ENCODE measurements around the gene ABCA12.

Gene ABCA12

DNA sequence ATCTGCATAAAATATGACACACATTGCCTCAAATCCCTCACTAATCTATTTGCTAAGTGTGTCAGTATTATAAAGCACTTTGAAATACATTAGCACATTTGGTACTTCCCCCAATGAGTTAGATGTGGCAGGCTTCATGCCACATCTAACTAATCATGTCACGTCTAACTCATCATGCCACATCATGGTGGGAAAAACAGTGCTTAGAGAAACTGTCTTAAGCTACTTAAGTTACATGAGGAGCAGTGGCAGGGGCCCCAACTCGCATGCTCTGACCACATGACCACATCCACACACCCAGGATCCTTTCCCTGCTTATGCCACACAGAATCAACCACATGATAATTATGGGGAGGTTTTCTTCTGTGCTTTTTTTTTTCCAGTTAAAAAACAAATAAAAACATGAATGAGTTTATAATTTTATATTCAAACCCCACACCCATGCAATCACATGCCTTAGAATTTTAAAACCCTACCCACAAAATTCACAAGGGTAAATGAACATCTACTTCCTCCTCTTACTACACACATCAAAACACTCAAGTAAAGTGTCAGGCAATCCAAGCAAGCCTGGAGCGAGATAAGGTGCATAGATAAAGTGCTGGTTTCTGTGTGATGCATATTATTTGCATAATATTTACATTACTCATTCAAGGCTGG lies 1.6 kb downstream of the ABCA12 start:
- no peak for DNase-seq (ENCODE audit: low spot score)

DNA sequence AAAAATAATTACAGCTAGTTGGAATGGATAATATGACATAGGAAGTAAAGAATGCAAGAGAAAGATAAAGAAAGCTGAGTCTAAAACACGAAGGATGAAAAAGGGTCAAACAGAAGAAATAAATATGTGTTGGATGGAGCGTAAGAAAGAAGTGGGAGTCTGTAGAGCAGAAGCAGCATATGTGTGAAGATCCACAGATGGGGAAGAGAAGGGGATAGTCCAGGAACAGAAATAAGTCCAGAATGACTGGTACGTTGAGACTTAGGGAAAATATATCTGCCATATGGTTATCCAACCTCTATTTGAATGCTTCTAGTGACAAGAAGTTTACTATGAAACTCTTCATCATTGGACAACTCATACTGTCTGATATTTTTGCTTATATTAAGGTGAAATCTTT lies 18.0 kb downstream of the ABCA12 start:
- DNase-seq (ENCODE audit: low spot score) = no peak

DNA sequence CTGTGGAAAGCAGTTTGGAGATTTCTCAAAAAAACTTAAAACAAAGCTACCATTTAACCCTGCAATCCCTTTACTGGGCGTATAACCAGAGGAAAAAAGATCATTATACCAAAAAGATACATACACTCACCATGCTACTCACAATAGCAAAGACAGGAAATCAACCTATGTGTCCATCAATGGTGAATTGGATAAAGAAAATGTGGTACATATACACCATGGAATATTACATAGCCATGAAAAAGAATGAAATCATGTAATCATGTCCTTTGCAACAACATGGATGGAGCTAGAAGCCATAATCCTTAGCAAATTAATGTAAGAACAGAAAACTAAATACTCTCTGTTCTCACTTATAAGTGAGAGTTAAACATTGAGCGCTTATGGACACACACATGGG lies 18.6 kb downstream of the ABCA12 start:
- DNase-seq (ENCODE audit: low spot score) = no peak

DNA sequence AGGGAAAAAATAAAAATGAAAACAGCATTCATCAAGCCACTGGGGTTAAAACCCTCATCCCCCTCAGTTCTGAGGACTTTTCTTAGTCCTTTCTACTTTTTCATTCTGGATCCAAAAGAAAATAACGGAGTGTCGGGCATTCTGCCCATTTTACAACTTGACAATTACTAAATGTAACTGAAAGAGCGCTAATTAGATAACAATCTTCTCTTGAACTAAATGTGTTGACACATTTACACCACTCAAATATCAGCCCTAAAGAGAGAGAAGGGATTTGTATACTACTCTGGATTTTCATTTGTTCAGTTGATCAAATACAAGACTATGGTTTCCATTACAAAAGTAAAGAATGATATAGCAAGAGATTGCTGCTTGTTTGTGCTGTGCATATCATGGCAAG lies 27.5 kb downstream of the ABCA12 start:
- DNase-seq (ENCODE audit: low spot score) = no peak

DNA sequence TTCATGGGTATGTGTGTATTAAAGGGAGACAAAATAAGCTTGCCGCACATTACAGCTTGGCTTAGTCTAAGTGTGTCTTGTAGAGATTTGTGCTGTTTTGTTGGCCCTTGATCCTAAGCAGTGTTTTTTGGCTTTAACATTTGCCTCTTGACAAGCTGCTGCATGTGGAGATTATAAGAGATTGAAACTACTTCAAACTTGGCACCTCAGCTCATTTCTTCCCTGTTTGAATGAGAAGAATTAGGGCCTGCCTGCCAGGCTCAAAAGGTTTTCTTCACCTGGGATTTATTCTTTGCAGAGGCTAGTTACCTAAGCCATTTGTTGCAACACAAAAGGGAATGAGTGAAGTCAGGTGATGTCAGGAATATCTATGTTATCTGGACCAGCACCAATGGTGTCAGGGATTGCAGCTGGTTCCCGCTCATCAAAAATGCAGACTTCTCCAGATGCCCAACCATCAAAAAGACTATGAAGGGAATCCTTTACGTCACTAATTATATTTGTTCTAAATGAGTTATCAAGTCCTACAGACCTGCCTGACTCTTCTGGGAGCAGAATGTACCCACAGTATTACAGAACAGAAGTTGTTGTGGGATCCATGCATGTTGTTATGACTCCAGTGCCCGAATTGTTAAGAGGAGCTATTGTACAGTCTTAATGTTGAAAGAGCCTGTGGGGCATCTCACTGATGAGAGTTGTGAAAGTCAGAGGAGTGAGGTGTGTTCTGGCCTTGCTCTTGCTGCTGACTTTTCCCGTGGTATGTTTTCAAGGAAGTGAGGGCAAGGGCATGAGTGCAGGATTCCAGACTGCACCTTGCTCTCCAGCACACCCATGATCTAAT lies 31.0 kb downstream of the ABCA12 start:
- DNase-seq (ENCODE audit: low spot score) = no peak

DNA sequence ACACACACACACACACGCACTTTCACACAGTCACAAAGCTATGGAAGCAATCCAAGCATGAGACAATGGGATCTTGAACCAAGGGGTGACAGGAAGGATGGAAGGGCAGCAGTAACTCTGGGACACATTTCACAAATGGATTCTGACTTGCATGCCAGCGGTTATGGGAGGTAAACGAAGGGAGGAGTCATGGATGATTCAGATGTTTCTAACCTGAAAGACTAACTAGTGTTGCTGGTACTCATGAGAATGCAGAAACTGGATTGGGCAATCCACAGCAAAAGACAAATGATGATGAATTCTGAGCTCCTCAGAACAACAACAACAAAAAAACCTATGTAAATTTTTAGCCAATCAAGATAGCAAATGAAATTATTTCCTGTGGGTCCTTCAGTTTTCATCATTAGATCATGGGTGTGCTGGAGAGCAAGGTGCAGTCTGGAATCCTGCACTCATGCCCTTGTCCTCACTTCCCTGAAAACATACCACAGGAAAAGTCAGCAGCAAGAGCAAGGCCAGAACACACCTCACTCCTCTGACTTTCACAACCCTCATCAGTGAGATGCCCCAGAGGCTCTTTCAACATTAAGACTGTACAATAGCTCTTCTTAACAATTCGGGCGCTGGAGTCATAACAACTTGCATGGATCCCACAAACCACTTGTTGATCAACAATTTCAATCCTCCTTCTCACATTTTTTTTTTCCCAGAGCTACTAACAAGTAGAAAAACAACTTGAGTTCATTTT lies 32.6 kb downstream of the ABCA12 start:
- no peak for DNase-seq (ENCODE audit: low spot score)

DNA sequence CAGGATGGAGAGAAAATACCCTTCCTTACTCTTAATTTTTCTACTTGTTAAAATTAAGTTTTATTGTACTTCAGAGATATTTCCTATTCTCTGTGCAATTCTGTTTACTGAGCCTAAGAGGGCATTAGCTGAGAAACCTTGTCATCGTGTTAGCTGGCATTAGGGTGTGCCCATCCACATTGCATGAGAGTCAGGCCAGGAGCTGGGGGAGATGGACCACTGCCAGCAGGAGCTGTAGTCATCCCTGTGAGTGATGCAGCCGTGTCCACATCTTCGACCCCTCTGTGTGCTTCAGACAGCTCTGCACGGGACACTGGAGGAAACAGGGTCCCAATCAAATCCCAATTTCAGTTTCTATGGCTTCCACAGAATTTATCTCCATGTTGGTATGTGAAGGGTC lies 34.2 kb downstream of the ABCA12 start:
- no peak for DNase-seq (ENCODE audit: low spot score)

DNA sequence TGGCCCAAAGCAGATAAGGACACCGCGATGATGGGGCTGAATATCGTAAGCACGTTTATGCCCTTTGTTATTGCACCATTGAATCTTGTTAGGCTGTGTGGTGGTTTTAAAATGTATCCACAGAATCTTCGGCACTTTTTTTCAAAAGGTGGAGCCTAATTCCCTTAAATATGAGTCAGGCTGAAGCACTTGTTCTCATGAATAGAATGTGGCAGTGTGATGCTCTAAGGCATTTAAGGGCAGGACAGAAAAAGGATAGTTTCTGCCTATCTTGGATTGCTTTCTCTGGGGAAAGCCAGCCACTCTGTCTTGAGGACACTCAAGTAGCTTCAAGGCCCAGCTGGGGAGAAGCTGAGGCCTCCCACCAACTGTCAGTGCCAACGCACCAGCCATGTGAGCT lies 39.6 kb downstream of the ABCA12 start:
- DNase-seq (ENCODE audit: low spot score) = no peak

DNA sequence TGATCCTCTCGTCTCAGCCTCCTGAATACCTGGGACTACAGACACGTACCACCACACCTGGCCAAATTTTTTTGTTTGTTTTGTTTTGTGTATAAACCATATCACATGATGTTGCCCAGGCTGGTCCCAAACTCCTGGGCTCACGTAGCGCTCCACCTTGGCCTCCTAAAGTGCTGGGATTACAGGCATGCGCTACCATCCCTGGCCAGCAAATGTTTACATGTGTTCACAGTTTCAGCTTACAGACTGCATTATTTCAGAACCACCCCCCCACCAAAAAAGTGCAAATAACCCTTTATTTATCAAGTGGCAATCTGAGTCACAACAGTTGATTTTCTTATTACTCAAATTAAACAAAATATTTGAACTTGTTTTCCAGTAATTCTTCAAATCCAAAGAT lies 54.3 kb downstream of the ABCA12 start:
- no peak for DNase-seq (ENCODE audit: low spot score)

DNA sequence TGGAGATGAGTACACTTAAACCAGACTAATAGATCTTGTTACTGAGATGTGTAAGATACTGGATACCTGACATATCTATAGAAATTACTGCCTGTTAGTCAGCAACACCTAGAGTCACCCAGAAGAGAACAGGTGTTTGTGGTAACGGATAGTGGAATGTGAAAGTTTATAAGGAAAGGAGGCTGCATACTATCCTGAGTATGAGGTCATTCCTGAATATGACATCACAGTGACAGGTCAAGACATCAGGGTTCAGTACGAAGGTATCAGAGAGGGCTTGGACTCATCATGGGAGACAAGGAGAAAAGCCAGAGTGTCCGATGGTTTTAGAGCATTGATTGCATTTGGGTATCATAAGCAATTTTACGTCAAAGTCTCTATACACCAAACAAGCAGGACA lies 55.3 kb downstream of the ABCA12 start:
- DNase-seq (ENCODE audit: low spot score) = no peak

DNA sequence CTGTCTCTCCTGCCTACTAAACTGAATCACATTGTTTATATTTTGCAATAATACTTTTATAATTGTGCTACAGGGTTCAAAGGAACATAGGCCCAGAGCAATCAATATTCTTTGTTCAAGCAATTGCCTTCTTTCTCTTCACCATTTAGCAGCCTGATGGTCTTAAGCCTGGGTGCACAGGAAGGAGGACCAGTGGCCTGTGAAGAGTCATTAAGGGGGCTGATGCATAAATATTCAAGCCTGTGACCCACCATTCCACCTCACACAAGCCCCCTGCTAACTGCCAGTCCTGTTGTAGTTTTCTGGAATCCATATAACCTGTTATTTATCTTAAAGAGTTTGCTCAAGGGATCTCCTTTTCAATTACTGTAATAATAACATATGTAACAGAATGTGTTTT lies 56.0 kb downstream of the ABCA12 start:
- DNase-seq (ENCODE audit: low spot score) = no peak

DNA sequence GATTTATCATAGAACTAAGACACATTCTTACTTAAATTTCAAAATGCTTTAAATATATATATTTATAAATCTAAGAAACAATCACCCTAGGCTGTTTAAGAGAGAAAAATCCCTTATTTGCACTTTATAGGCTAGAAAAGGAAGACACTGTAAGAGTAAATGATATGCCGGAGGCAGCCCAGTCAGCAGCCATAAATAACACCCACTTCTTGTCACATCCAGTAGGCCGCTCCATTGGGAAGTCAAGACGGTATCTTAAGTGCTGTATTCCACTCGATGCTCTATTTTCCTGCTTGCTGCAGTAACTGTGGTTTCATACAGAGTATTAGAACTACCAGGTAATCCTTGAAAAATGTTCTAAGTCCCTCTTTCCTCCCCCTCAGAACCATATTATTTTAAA lies 57.9 kb downstream of the ABCA12 start:
- DNase-seq (ENCODE audit: low spot score) = no peak

DNA sequence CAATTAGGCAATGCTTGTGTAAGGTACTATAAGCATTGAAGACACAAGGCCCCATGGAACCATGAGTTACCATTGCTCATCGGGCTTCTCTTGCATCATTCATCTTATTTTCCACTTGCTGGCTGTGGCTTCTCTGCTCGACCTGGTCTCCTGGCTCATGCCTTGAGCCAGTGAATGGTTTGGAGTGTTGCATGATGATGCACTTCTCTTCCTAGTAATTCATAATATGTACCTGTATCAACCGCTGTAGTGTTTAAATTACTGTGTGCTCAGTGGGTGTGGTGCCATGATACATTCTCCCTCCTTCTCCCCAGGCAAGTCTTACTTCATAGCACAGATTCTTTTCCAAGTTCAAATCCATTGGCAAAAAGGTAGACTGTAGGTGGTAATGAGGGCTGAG lies 66.8 kb downstream of the ABCA12 start:
- DNase-seq (ENCODE audit: low spot score) = no peak

DNA sequence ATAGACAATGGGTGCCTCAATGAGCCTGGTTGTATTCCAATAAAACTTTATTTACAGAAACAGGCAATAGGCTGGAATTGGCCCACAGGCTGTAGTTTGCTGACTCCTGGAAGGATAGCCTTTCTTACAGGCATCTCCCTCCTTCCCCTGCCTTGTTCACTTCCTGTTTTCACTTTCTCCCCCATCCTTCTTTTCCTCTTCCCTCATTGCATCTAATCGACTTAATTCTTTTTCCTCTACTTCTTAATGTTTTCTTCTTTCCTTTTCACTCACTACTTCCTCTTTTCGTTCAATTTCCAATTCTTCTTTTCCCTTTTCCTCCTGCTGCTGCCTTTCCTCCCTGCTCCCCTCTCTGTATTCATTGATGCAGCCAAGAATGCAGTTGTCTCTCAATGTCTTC lies 70.0 kb downstream of the ABCA12 start:
- DNase-seq (ENCODE audit: low spot score) = no peak

DNA sequence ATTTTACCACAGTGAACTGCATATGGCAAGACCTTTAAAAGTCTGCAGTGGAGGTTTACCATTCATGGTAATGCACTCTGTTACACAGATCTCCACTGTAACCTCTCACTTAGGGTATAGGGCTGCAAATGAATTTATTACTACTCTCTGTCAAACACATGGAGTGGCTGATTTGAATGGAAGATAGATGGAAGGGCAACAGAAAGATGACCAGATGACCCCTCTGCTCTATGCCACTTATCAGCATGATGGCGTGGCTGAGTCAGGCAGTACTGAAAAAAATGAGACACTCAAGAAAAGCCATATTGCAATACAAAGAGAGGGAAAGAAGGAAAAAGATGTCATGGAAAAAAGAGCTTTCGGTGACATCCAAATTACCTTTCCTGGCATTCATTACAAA lies 72.3 kb downstream of the ABCA12 start:
- DNase-seq (ENCODE audit: low spot score) = no peak

DNA sequence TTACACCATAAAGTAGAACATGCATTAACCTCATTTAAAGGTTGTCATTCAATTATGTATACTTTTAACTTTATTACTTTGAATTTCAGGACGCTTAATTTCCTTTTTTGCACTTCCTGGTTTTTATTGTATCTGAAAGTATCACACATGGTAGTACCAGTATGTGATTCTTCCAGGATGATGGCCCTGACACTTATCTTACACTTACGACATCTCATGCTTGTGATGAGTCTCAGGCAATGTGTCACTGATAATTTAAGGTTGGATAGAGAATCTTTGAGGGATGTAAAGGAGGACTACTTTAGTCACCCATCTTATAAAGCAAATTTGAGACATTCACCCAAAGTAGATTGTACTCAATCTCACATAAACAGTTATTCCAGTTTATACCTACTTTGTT lies 74.9 kb downstream of the ABCA12 start:
- no peak for DNase-seq (ENCODE audit: low spot score)

DNA sequence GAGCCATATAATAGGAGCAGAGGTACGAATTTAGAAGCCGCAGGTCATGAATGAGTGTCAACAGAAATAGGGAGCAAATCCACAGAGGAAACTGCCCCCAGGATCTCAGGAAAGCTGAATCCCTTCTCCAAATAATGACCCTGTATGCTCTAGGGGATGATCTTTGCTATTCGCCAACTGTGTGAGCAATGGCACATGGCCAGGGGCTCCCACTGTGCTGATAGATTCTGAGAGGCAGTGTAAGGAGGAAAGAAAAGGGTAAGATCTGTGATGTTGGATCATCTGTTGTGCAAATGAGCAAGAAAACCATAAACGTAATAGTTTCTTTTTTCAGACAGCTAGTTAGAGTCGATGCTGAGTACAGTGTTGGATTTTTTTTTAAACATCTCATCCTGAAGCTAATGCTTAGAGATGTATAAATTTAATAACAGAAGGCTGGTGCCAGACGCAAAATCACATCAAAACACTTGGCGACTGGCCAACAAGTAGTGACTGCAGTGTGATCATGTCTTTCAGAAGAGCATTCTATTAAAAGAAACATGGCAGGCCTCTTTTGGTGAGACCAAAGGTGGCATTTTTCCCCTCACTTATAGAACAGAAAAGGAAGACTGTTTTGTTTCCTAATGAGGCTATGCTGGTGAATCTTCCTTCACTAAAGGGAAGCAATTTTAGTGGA lies 77.4 kb downstream of the ABCA12 start:
- DNase-seq (ENCODE audit: low spot score) = no peak

DNA sequence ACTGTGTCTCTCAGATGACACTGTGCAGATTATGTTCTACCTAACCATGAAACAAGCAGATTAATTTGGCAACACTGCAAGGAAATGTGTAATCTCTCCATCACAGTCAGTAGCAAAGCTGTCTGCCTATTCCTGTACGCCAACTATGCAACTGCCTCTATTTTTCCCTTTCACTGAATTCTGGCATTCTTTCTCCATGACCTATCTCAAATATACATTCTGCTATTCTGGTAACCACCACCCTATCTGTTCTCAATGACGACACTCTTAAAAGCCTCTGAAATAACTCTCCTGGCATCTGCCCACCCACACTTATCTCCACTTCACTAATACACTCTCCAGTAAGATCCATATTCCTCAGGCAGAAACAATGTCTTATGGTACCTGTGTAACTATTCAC lies 78.7 kb downstream of the ABCA12 start:
- DNase-seq (ENCODE audit: low spot score) = no peak

DNA sequence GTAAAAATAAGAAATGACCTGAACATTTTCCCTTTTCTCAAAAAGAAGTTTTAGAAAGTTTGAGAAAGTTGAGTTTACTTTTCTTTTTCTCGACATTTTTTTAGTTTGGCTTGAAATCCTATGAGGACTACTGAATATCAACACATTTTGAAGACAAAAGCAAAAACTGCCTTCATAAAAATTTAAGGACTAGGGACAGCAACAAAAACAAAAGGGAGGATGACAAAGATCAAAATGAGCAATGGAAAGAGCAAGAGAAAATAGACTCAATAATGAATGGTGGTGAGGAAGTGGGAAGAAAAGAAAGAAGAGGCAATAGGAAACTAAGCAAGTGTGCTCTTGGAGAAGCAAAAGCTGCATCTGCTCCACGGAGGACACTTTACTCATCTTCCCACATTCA lies 82.5 kb downstream of the ABCA12 start:
- DNase-seq (ENCODE audit: low spot score) = no peak

DNA sequence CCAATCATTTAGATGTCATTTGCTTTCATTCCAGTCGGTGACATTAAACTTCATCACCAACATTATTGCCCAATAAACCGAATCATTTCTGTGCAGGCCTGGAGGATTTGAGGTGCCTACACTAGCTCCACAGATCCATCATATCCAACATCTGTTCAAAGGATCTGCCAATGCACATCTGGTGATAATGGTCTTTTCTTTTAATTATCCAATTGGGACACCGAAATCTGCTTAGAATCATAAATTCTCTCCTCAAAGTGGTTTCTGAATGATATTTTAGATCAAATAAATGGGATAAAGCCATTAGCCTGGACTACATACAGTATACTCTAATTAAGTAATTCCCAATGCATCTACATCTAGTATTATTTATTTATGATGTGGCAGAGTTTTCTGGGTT lies 85.6 kb downstream of the ABCA12 start:
- DNase-seq (ENCODE audit: low spot score) = no peak

DNA sequence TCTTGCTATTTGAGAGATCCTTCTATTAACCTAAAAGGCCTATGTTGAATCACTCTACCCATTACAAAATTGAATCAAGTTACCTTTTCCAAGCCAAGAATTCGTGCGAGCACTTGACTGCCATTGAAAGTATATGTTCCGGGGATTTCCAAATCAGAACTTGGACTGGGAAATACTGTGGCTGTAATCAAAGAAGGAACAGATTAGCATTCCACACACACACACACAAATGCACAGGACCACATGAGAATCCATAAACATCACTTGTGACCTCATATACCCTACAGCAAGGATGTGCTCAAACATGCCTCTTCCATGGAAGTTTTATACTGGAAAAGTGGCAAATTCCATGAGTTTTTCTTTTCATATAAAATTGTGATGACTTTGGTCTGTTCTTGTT lies 86.0 kb downstream of the ABCA12 start:
- no peak for DNase-seq (ENCODE audit: low spot score)

DNA sequence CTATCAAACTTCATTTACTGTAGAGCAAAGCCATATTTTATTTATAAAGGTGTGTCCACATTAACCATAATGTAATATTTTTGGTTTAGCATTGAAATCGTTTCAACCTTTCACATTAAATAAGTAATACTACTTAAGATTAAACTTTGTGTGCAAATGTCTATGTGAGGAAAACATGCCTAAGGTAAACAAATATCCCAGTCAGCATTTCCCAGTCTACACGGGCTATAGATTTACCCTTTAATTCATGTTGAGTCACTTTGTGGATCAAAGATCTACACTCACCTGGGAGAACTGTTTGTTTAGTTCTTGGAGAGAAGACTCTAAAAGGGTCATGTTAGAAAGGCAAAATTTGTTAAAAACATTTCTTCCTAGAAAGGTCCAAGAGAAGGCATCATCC lies 89.1 kb downstream of the ABCA12 start:
- no peak for DNase-seq (ENCODE audit: low spot score)

DNA sequence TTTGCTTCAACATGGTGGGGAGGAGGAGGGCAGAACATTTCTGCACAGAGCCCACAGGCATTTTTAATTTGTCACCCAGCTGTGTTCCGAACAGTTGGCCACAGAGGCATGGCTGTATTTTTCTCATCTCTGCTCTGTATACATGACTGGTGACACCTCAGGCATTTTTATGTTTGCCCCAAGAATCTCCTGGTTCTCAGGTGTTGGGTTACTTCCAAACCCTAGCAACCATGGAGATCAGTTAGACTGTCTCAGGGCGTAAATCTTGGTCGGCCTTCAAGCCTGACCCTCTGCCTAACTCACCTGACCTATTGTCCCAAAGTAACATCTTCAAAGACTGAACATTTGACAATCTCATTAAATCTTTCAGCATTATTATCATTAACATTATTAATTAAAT lies 100.0 kb downstream of the ABCA12 start:
- DNase-seq (ENCODE audit: low spot score) = no peak
